ENCODE data around the gene ZNF384.

ZNF384 gene

DNA sequence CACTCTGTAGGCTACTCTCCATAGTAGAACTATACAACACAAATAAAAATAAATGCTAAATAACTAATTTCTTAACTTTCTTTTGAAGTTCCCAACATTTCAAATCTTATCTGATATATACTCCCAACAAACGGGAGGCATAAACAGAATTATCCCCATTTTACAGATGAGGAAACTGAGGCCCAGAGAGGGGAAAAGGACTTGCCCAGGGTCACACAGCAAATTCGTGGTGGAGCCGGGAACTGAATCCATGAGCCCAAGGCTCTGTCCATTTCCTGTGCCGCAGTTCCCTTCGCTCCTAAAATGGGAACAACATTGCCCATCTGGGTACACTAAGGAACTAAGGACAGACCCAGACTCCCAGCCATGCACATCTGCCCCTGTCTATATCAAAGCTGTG, 12.2 kb downstream of the ZNF384 start:
- TF ChIP-seq, protein P1, sequence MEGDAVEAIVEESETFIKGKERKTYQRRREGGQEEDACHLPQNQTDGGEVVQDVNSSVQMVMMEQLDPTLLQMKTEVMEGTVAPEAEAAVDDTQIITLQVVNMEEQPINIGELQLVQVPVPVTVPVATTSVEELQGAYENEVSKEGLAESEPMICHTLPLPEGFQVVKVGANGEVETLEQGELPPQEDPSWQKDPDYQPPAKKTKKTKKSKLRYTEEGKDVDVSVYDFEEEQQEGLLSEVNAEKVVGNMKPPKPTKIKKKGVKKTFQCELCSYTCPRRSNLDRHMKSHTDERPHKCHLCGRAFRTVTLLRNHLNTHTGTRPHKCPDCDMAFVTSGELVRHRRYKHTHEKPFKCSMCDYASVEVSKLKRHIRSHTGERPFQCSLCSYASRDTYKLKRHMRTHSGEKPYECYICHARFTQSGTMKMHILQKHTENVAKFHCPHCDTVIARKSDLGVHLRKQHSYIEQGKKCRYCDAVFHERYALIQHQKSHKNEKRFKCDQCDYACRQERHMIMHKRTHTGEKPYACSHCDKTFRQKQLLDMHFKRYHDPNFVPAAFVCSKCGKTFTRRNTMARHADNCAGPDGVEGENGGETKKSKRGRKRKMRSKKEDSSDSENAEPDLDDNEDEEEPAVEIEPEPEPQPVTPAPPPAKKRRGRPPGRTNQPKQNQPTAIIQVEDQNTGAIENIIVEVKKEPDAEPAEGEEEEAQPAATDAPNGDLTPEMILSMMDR (IDR thresholded peaks at IDR 0.05; ENCODE audit: extremely low read depth, insufficient read depth, missing control alignments) = no peak
- no peak for DNase-seq (ENCODE audit: low spot score)
- in situ Hi-C loops (cut with MboI; ENCODE audit: low pct_unique_long_range_greater_than_20kb, low sequenced_read_pairs, unreplicated experiment) = no loop called here

DNA sequence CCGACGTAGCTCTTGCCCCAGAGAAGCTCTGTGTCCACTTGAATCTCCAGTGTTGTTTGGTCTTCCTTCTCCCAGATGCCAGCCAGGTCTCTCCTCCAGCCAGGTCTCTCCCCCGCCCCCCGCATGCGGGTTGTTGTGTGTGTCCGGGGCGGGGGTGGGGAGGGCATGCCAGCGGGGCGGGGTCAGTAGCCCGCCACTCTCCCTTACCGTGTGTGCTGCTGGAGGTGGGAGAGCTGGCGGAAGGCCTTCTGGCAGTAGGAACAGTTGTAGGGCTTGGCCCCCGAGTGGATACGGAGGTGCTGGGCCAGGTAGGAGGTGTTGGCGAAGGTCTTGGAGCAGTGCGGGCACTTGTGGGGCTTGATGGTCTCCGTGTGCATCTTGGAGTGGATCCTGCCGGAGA, 17.0 kb downstream of the ZNF384 start:
- TF ChIP-seq, protein P1 (IDR thresholded peaks at IDR 0.05; ENCODE audit: extremely low read depth, insufficient read depth, missing control alignments) = no peak
- in situ Hi-C loops (cut with MboI; ENCODE audit: low pct_unique_long_range_greater_than_20kb, low sequenced_read_pairs, unreplicated experiment) = no loop called here

DNA sequence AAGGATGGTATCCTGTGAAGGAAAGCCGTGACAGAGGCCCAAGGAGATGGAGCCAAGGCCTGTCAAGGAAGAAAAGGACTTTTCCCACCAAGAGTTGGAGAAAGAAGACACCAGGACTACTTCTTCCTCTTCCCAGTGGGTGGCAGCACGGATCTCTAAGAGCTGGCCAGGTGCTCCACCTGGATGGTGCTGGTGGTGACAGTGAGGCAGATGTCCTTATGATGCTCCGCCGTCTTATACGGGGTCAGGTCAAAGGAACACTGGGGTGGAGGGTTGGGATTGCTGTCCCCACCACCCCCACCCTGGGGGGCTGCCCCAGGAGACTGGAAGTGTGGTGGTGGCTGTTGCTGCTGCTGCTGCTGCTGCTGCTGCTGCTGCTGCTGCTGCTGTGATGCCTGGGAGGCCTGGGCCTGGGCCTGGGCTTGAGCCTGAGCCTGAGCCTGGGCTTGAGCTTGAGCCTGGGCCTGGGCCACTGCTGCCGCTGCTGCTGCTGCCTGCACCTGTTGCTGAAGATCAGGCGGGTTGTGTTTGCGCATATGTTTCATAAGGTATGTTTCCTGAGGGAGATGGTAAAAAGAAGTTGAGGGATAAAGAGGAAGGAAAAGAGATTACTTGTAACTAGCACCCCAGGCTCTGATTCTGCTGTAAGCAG, 21.5 kb downstream of the ZNF384 start:
- in situ Hi-C loops (cut with MboI; ENCODE audit: low pct_unique_long_range_greater_than_20kb, low sequenced_read_pairs, unreplicated experiment) = no loop called here
- TF ChIP-seq, protein P1 (IDR thresholded peaks at IDR 0.05; ENCODE audit: extremely low read depth, insufficient read depth, missing control alignments) = peak; percentile 28
- DNase-seq (ENCODE audit: low spot score) = no peak

More for the DNA sequence above, 17.0 kb downstream of the ZNF384 start:
- DNase-seq (ENCODE audit: low spot score) = no peak

DNA sequence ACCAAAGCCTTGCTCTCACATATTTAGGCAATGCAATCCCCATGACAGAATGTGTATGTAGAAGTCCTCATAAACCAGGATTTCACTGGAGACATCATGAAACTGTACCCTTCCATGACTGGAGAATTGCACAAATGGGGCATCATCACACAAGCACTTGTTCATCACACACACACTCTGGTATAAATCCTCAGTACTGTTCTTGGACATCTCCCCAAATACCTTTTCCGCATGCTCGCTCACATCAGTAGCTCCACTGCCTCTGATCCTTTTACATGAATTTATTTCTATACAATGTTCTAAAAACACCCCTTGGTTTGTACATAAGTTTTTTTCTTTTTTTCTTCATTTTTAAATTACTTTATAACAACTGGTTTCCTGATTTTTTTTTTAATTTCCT, 23.0 kb downstream of the ZNF384 start:
- in situ Hi-C loops (cut with MboI; ENCODE audit: low pct_unique_long_range_greater_than_20kb, low sequenced_read_pairs, unreplicated experiment) = no loop called here
- DNase-seq (ENCODE audit: low spot score) = no peak
- TF ChIP-seq, protein P1 (IDR thresholded peaks at IDR 0.05; ENCODE audit: extremely low read depth, insufficient read depth, missing control alignments) = no peak

DNA sequence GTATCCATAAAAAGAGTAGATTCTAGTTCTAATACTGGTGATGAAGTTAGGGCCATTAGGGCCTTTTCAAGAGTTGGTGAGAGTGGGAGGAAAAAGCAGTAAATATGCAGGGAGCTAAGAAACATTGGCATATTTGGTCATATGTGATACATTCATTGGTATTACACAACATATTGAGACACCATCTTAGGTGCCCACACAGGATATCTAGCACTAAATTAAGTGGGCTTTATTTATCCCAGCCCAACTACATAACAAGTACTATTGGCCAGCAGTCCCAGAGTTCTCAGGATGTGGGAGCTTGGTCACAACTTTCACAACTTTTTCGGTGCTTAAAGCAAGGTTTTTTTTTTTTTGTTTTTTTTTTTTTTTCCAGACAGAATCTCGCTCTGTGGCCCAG, 24.3 kb downstream of the ZNF384 start:
- in situ Hi-C loops (cut with MboI; ENCODE audit: low pct_unique_long_range_greater_than_20kb, low sequenced_read_pairs, unreplicated experiment) = no loop called here
- TF ChIP-seq, protein P1 (IDR thresholded peaks at IDR 0.05; ENCODE audit: extremely low read depth, insufficient read depth, missing control alignments) = no peak

DNA sequence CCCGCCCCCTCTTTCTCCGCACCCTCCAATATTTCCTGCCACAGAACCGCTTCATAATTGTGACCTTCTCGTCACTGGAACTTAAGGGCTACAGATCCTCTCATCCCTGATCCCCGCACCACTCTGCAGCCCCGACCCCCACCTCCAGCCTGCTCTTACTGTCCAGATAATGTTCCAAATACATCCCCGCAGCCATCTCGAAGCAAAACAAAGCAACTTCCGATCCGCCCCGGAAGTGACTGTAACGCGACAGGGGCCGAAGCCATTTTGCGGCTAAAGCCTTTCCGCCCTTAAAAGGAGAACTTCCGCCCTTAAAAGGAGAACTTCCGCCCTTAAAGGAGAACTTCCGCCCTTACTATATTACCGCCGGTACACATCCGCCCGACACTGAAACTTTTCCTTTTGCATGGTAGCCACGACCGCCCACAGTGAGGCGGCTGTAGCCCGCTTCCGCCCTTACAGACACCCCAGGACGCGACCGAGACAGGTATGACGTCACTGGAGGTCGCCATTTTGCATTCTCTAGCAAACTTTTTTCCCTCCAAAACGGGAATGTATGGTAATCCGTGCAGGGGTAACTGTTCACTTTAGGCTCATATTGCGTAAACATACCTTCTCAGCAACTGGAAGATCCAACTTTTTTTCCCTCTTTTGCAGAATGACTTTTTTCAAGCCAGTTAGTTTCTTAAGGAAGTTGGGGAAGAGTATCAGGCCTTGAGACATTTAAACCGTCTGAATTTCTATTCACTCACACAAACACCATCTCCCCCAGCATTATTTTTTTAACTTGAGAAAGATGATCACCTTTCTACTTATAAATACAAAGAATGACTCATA, 26.1 kb downstream of the ZNF384 start, which contains the start of gene ING4:
ING4 (minus strand) TSS at position 214 of the 837 bp plus-strand sequence; CDS start at position 196, 18 bp downstream.
- DNase-seq (ENCODE audit: low spot score) = peak; percentile 97
- TF ChIP-seq, protein P1 (IDR thresholded peaks at IDR 0.05; ENCODE audit: extremely low read depth, insufficient read depth, missing control alignments) = no peak
- in situ Hi-C loops (cut with MboI; ENCODE audit: low pct_unique_long_range_greater_than_20kb, low sequenced_read_pairs, unreplicated experiment) = no loop called here

More for the DNA sequence above, 24.3 kb downstream of the ZNF384 start:
- DNase-seq (ENCODE audit: low spot score) = no peak
